Adipocyte (in vitro differentiated cells): Measurements from ENCODE around the gene GUCA1C.

Source experiments
- DNase-seq: peaks from one replicate; pipeline ENCODE4 v3.0.0-alpha.2; 2015; ENCODE audit warnings: low read depth
- H3K27me3 ChIP-seq: replicated peaks from 2 replicates; pipeline ENCODE4 v1.7.0; 2013; ENCODE audit warnings: mild to moderate bottlenecking, low read length, moderate library complexity; ENCODE audit not compliant: control insufficient read depth, insufficient read depth
- H3K36me3 ChIP-seq: 2 replicates; pipeline ENCODE4 v1.7.0; 2013; ENCODE audit warnings: low read length, mild to moderate bottlenecking, moderate library complexity; ENCODE audit not compliant: control insufficient read depth, insufficient read depth, severe bottlenecking
- H3K4me1 ChIP-seq: 2 replicates; pipeline ENCODE4 v1.7.0; 2013; ENCODE audit warnings: mild to moderate bottlenecking, low read length, moderate library complexity; ENCODE audit not compliant: control insufficient read depth, insufficient read depth
- H3K4me3 ChIP-seq: 2 replicates; pipeline ENCODE4 v1.7.0; 2013; ENCODE audit warnings: mild to moderate bottlenecking, low read length, moderate library complexity
- H3K9ac ChIP-seq: 2 replicates; pipeline ENCODE4 v1.7.0; 2013; ENCODE audit warnings: mild to moderate bottlenecking, low read length, moderate library complexity
- H3K9me3 ChIP-seq: 2 replicates; pipeline ENCODE4 v1.7.0; 2013; ENCODE audit warnings: mild to moderate bottlenecking, low read length, moderate library complexity; ENCODE audit not compliant: control insufficient read depth

The GUCA1C gene

DNA sequence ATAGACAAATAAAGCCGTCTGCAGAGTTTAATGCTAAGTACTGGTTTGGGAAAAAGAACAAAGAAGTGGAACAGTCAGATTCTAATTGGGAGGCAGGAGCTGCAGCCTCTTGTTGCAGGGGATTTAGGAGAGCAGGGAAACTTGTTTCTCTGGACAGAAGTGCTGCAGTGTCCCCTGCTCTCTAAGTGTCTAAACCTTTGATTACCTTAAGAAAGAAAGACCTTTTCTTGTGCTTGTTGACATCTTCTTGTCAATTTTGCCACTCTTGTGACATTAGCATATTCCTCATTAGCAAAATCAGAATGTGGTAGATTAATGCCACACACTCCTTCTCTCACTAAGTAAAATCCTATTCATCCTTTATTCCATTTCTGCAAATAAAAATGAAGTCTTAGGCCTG, 92.3 kb downstream of the GUCA1C start:
- Histone ChIP-seq H3K27me3 (no peaks in the 10 kb centered on the region), H3K9ac (no peak overlapping the region), H3K4me1 (peaks cover 2% of the 10 kb centered on the region), H3K9me3 (peaks cover 6% of the 10 kb centered on the region), H3K36me3 (no peaks in the 10 kb centered on the region), H3K4me3 (no peak overlapping the region)
- no peak for DNase-seq
